Measurements from ENCODE around the gene PLCB1. TPM values are rescaled to one million over a fixed set of nuclear protein-coding genes. Genes with fewer than 3 reads are reported as not detected.

PLCB1 gene
- total and polyA plus RNA-seq, 2 experiments from 2014 or later = 14.9 to 20.7 TPM

DNA sequence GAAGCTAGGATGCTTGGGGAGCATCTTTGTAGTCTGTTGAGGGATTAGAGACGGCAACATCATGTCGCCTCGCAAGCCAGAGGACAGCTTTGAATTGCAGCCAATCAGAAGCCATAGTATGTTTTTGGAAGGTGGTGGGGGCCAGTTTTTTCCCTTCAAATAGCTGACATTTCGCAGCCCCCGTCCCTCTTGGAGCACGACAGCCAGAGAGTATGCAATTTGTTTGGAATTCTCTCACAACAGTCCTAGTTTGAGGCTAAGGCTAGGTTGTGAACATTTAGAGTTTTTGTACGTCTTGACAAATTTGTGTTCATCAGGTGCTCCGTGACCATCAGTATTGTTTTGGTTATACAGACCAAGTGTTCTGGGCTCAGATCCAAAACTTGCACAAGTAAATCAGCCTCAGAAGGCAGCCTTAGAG, 83.3 kb downstream of the PLCB1 start:
- TF ChIP-seq CREB1 (CRISPR knock-in tag; IDR thresholded peaks at IDR 0.05; ENCODE audit: low read depth) = no peak
- TF ChIP-seq, protein P1, sequence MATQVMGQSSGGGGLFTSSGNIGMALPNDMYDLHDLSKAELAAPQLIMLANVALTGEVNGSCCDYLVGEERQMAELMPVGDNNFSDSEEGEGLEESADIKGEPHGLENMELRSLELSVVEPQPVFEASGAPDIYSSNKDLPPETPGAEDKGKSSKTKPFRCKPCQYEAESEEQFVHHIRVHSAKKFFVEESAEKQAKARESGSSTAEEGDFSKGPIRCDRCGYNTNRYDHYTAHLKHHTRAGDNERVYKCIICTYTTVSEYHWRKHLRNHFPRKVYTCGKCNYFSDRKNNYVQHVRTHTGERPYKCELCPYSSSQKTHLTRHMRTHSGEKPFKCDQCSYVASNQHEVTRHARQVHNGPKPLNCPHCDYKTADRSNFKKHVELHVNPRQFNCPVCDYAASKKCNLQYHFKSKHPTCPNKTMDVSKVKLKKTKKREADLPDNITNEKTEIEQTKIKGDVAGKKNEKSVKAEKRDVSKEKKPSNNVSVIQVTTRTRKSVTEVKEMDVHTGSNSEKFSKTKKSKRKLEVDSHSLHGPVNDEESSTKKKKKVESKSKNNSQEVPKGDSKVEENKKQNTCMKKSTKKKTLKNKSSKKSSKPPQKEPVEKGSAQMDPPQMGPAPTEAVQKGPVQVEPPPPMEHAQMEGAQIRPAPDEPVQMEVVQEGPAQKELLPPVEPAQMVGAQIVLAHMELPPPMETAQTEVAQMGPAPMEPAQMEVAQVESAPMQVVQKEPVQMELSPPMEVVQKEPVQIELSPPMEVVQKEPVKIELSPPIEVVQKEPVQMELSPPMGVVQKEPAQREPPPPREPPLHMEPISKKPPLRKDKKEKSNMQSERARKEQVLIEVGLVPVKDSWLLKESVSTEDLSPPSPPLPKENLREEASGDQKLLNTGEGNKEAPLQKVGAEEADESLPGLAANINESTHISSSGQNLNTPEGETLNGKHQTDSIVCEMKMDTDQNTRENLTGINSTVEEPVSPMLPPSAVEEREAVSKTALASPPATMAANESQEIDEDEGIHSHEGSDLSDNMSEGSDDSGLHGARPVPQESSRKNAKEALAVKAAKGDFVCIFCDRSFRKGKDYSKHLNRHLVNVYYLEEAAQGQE (IDR thresholded peaks at IDR 0.05; ENCODE audit: unreplicated experiment) = no peak
- no peak for TF ChIP-seq ZNF331 (CRISPR knock-in tag; IDR thresholded peaks at IDR 0.05; ENCODE audit: low read depth)
- no peak for TF ChIP-seq POLR2AphosphoS5 (IDR thresholded peaks at IDR 0.05; ENCODE audit: low read depth)
- TF ChIP-seq EZH2phosphoT487 (IDR thresholded peaks at IDR 0.05; ENCODE audit: unreplicated experiment) = no peak
- TF ChIP-seq, protein P2, sequence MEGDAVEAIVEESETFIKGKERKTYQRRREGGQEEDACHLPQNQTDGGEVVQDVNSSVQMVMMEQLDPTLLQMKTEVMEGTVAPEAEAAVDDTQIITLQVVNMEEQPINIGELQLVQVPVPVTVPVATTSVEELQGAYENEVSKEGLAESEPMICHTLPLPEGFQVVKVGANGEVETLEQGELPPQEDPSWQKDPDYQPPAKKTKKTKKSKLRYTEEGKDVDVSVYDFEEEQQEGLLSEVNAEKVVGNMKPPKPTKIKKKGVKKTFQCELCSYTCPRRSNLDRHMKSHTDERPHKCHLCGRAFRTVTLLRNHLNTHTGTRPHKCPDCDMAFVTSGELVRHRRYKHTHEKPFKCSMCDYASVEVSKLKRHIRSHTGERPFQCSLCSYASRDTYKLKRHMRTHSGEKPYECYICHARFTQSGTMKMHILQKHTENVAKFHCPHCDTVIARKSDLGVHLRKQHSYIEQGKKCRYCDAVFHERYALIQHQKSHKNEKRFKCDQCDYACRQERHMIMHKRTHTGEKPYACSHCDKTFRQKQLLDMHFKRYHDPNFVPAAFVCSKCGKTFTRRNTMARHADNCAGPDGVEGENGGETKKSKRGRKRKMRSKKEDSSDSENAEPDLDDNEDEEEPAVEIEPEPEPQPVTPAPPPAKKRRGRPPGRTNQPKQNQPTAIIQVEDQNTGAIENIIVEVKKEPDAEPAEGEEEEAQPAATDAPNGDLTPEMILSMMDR (conservative IDR thresholded peaks at IDR 0.05; ENCODE audit: low read depth in 2 of 2) = no peak
- TF ChIP-seq STAT1 (IDR thresholded peaks at IDR 0.05; ENCODE audit: unreplicated experiment) = no peak
- TF ChIP-seq JUNB (IDR thresholded peaks at IDR 0.05; ENCODE audit: unreplicated experiment) = no peak
- TF ChIP-seq, protein P3, sequence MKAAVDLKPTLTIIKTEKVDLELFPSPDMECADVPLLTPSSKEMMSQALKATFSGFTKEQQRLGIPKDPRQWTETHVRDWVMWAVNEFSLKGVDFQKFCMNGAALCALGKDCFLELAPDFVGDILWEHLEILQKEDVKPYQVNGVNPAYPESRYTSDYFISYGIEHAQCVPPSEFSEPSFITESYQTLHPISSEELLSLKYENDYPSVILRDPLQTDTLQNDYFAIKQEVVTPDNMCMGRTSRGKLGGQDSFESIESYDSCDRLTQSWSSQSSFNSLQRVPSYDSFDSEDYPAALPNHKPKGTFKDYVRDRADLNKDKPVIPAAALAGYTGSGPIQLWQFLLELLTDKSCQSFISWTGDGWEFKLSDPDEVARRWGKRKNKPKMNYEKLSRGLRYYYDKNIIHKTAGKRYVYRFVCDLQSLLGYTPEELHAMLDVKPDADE (IDR thresholded peaks at IDR 0.05) = no peak
- no peak for TF ChIP-seq ZNF114 (CRISPR knock-in tag; IDR thresholded peaks at IDR 0.05)
- TF ChIP-seq NANOG (IDR thresholded peaks at IDR 0.05; ENCODE audit: borderline replicate concordance) = no peak
- TF ChIP-seq, protein P4, sequence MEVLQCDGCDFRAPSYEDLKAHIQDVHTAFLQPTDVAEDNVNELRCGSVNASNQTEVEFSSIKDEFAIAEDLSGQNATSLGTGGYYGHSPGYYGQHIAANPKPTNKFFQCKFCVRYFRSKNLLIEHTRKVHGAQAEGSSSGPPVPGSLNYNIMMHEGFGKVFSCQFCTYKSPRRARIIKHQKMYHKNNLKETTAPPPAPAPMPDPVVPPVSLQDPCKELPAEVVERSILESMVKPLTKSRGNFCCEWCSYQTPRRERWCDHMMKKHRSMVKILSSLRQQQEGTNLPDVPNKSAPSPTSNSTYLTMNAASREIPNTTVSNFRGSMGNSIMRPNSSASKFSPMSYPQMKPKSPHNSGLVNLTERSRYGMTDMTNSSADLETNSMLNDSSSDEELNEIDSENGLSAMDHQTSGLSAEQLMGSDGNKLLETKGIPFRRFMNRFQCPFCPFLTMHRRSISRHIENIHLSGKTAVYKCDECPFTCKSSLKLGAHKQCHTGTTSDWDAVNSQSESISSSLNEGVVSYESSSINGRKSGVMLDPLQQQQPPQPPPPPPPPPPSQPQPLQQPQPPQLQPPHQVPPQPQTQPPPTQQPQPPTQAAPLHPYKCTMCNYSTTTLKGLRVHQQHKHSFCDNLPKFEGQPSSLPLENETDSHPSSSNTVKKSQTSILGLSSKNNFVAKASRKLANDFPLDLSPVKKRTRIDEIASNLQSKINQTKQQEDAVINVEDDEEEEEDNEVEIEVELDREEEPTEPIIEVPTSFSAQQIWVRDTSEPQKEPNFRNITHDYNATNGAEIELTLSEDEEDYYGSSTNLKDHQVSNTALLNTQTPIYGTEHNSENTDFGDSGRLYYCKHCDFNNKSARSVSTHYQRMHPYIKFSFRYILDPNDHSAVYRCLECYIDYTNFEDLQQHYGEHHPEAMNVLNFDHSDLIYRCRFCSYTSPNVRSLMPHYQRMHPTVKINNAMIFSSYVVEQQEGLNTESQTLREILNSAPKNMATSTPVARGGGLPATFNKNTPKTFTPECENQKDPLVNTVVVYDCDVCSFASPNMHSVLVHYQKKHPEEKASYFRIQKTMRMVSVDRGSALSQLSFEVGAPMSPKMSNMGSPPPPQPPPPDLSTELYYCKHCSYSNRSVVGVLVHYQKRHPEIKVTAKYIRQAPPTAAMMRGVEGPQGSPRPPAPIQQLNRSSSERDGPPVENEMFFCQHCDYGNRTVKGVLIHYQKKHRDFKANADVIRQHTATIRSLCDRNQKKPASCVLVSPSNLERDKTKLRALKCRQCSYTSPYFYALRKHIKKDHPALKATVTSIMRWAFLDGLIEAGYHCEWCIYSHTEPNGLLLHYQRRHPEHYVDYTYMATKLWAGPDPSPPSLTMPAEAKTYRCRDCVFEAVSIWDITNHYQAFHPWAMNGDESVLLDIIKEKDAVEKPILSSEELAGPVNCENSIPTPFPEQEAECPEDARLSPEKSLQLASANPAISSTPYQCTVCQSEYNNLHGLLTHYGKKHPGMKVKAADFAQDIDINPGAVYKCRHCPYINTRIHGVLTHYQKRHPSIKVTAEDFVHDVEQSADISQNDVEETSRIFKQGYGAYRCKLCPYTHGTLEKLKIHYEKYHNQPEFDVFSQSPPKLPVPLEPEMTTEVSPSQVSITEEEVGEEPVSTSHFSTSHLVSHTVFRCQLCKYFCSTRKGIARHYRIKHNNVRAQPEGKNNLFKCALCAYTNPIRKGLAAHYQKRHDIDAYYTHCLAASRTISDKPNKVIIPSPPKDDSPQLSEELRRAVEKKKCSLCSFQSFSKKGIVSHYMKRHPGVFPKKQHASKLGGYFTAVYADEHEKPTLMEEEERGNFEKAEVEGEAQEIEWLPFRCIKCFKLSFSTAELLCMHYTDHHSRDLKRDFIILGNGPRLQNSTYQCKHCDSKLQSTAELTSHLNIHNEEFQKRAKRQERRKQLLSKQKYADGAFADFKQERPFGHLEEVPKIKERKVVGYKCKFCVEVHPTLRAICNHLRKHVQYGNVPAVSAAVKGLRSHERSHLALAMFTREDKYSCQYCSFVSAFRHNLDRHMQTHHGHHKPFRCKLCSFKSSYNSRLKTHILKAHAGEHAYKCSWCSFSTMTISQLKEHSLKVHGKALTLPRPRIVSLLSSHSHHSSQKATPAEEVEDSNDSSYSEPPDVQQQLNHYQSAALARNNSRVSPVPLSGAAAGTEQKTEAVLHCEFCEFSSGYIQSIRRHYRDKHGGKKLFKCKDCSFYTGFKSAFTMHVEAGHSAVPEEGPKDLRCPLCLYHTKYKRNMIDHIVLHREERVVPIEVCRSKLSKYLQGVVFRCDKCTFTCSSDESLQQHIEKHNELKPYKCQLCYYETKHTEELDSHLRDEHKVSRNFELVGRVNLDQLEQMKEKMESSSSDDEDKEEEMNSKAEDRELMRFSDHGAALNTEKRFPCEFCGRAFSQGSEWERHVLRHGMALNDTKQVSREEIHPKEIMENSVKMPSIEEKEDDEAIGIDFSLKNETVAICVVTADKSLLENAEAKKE (CRISPR knock-in tag; IDR thresholded peaks at IDR 0.05) = no peak
- TF ChIP-seq EZH2 (IDR thresholded peaks at IDR 0.05; ENCODE audit: low read depth, unreplicated experiment) = no peak
- H3K27ac ChIP-seq (ENCODE audit: low read depth) = no peak overlapping the region
- Mint-ChIP-seq H3K27ac (no peak overlapping the region), H3K4me1 (peaks cover 26% of the 10 kb centered on the region), H3K9me3 (no peaks in the 10 kb centered on the region), H3K27me3 (ENCODE audit: insufficient read depth, low read depth, poor library complexity) (peaks cover 2% of the 10 kb centered on the region), H3K4me3 (no peak overlapping the region), H3K36me3 (ENCODE audit: low read depth) (no peaks in the 10 kb centered on the region)
- no peaks in the 10 kb centered on the region for H3F3A ChIP-seq (replicated peaks; ENCODE audit: low read depth)
- ATAC-seq = no peak
- H3K4me2 ChIP-seq = 0 out of 2 replicates have a peak overlapping the region, but pooled peaks have one; percentile 21
- DNase-seq (ENCODE audit: low spot score) = no peak
- no peaks in the 10 kb centered on the region for H4K20me1 ChIP-seq (replicated peaks; ENCODE audit: insufficient read depth)
- H3K79me2 ChIP-seq (replicated peaks; ENCODE audit: insufficient read depth) = no peaks in the 10 kb centered on the region
- H2AFZ ChIP-seq = no peak overlapping the region
- H3K4me3 ChIP-seq = no peak overlapping the region
- no peaks in the 10 kb centered on the region for H3K36me3 ChIP-seq (ENCODE audit: insufficient read depth)
- H3K27me3 ChIP-seq (ENCODE audit: insufficient read depth) = no peaks in the 10 kb centered on the region
- peaks cover 21% of the 10 kb centered on the region; the same call in 1 of the 2 replicates for H3K4me1 ChIP-seq (ENCODE audit: insufficient read depth)
- peaks cover 2% of the 10 kb centered on the region; the same call in 1 of the 2 replicates for H3K9me2 ChIP-seq (ENCODE audit: insufficient read depth)
